ENCODE measurements around the gene VSTM1. TPM values are rescaled to one million over a fixed set of nuclear protein-coding genes. Genes with fewer than 3 reads are reported as not detected.

Gene VSTM1
- polyA plus RNA-seq, 3 donors: 3.7 to 172 (median 137) TPM

DNA sequence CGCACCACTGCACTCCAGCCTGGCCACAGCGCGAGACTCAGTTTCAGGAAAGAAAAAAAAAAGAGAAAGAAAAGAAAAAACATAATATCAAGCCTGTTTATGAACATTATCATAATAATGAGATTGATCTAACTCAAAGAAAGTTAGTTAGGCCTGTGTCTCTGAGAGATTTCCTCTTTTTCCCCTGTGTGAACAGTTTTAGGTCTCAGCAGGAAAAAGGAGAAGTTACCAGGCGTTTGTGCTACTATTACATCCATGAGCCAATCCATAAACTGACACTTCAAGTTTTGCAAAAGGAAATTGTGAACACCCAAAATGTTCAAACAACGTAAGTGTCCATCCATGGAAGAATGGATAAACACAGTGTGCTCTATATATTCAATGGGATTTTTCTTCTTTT lies 13.6 kb upstream of the VSTM1 start:
- no peaks in the 10 kb centered on the region for H3K79me2 ChIP-seq (ENCODE audit: insufficient read depth, low read length)
- peak overlapping the region in 1 of 2 donors; percentile 3 for H3K4me3 Mint-ChIP-seq
- H3K4me2 ChIP-seq (replicated peaks; ENCODE audit: extremely low read depth, low read length, poor library complexity, severe bottlenecking): peak overlapping the region; percentile 15
- H3K36me3 ChIP-seq (replicated peaks in 1 of 2; ENCODE audit: control insufficient read depth in 1 of 2, insufficient read depth in 2 of 2, low read length in 2 of 2): no peaks in the 10 kb centered on the region
- TF ChIP-seq, protein P1, sequence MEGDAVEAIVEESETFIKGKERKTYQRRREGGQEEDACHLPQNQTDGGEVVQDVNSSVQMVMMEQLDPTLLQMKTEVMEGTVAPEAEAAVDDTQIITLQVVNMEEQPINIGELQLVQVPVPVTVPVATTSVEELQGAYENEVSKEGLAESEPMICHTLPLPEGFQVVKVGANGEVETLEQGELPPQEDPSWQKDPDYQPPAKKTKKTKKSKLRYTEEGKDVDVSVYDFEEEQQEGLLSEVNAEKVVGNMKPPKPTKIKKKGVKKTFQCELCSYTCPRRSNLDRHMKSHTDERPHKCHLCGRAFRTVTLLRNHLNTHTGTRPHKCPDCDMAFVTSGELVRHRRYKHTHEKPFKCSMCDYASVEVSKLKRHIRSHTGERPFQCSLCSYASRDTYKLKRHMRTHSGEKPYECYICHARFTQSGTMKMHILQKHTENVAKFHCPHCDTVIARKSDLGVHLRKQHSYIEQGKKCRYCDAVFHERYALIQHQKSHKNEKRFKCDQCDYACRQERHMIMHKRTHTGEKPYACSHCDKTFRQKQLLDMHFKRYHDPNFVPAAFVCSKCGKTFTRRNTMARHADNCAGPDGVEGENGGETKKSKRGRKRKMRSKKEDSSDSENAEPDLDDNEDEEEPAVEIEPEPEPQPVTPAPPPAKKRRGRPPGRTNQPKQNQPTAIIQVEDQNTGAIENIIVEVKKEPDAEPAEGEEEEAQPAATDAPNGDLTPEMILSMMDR (IDR thresholded peaks at IDR 0.05): no peak
- H4K20me1 ChIP-seq (ENCODE audit: insufficient read depth, low read length): no peaks in the 10 kb centered on the region
- peak overlapping the region; percentile 69 to 93 (median 81) for H3K27ac Mint-ChIP-seq
- no peak overlapping the region for H2AFZ ChIP-seq (ENCODE audit: insufficient read depth, low read depth, low read length, poor library complexity, severe bottlenecking)
- peaks cover 0 to 3% (median 0%) of the 10 kb centered on the region in 3 donors for H3K27me3 Mint-ChIP-seq (ENCODE audit: low read depth in 3 of 3)
- intact Hi-C loops (cut with micrococcal nuclease): no loop called here
- peaks cover 2 to 15% (median 7%) of the 10 kb centered on the region in 7 donors for H3K9me3 Mint-ChIP-seq
- peaks cover 25 to 36% of the 10 kb centered on the region in 2 donors for H3K4me1 ChIP-seq (ENCODE audit: control insufficient read depth in 1 of 2, insufficient read depth in 2 of 2, low read length in 2 of 2)
- H3K27me3 ChIP-seq (ENCODE audit: control insufficient read depth in 2 of 2, insufficient read depth in 2 of 2, low read length in 2 of 2): no peaks in the 10 kb centered on the region
- H3K4me1 Mint-ChIP-seq: peaks cover 27% of the 10 kb centered on the region
- H3K36me3 Mint-ChIP-seq: peaks cover 0 to 3% of the 10 kb centered on the region in 2 donors
- H3K27ac ChIP-seq (ENCODE audit: low read depth in 1 of 2, low read length in 2 of 2): peak overlapping the region; percentile 29 to 66
- peak overlapping the region in 1 of 3 experiments; percentile 6 for H3K4me3 ChIP-seq (replicated peaks in 1 of 3; ENCODE audit: low read depth in 2 of 3, low read length in 3 of 3)
- H3K9ac ChIP-seq (ENCODE audit: insufficient read depth, low read length, poor library complexity, severe bottlenecking): no peak overlapping the region
- peak; percentile 66 to 85 (median 72) for DNase-seq
- no CpG with 5 or more reads among the region's 5 CpGs for WGBS (ENCODE audit: insufficient coverage)
- peaks cover 5 to 12% of the 10 kb centered on the region in 2 donors for H3K9me3 ChIP-seq (replicated peaks in 1 of 2; ENCODE audit: control insufficient read depth in 1 of 2, insufficient read depth in 1 of 2, low read length in 2 of 2)

DNA sequence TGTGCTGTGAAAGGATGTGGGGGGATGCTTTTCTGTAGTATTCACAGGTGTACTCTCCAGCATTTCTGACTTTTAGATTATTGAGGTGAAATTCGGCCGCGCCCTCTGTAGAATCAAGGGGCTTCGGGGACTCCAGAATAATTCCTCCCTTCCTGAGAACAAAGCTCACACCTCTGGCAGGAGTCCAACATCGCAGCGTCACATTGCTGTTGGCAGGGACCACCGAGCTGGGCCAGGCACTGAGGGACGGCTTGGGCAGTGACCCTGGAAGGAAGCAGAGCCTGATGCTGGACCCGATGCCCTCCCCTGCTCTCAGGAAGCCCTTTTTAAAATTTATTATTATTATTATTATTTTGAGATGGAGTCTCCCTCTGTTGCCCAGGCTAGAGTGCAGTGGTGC lies 11.2 kb upstream of the VSTM1 start:
- H3K36me3 ChIP-seq (replicated peaks in 1 of 2; ENCODE audit: control insufficient read depth in 1 of 2, insufficient read depth in 2 of 2, low read length in 2 of 2): no peaks in the 10 kb centered on the region
- DNase-seq: no peak
- no peak overlapping the region for H3K27ac Mint-ChIP-seq
- peaks cover 18 to 25% of the 10 kb centered on the region in 2 donors for H3K4me1 ChIP-seq (ENCODE audit: control insufficient read depth in 1 of 2, insufficient read depth in 2 of 2, low read length in 2 of 2)
- no peaks in the 10 kb centered on the region for H3K79me2 ChIP-seq (ENCODE audit: insufficient read depth, low read length)
- H3K36me3 Mint-ChIP-seq: peaks cover 0 to 3% of the 10 kb centered on the region in 2 donors
- no peak overlapping the region for H3K4me2 ChIP-seq (replicated peaks; ENCODE audit: extremely low read depth, low read length, poor library complexity, severe bottlenecking)
- H3K27me3 Mint-ChIP-seq (ENCODE audit: low read depth in 3 of 3): no peaks in the 10 kb centered on the region
- H3K9ac ChIP-seq (ENCODE audit: insufficient read depth, low read length, poor library complexity, severe bottlenecking): no peak overlapping the region
- H3K4me3 ChIP-seq (replicated peaks in 1 of 3; ENCODE audit: low read depth in 2 of 3, low read length in 3 of 3): no peak overlapping the region
- H3K9me3 Mint-ChIP-seq: peaks cover 0 to 6% (median 2%) of the 10 kb centered on the region in 7 donors
- no peak overlapping the region for H2AFZ ChIP-seq (ENCODE audit: insufficient read depth, low read depth, low read length, poor library complexity, severe bottlenecking)
- intact Hi-C loops (cut with micrococcal nuclease): no loop called here
- 98% methylated on average over 5 of the region's 9 CpGs for WGBS (ENCODE audit: insufficient coverage)
- H4K20me1 ChIP-seq (ENCODE audit: insufficient read depth, low read length): no peaks in the 10 kb centered on the region
- no peak overlapping the region for H3K27ac ChIP-seq (ENCODE audit: low read depth in 1 of 2, low read length in 2 of 2)
- peaks cover 18% of the 10 kb centered on the region for H3K4me1 Mint-ChIP-seq
- TF ChIP-seq, protein P1 (IDR thresholded peaks at IDR 0.05): no peak
- H3K27me3 ChIP-seq (ENCODE audit: control insufficient read depth in 2 of 2, insufficient read depth in 2 of 2, low read length in 2 of 2): no peaks in the 10 kb centered on the region
- peaks cover 0 to 1% of the 10 kb centered on the region in 2 donors for H3K9me3 ChIP-seq (replicated peaks in 1 of 2; ENCODE audit: control insufficient read depth in 1 of 2, insufficient read depth in 1 of 2, low read length in 2 of 2)
- H3K4me3 Mint-ChIP-seq: no peak overlapping the region

All from CD14-positive monocyte (primary cell).